Airway epithelial cell (primary cell): Measurements from ENCODE around the gene A1BG. TPM values are rescaled to one million over a fixed set of nuclear protein-coding genes. Genes with fewer than 3 reads are reported as not detected.

Source experiments
- total RNA-seq: library from RNA; depleted of rRNA; stranded (reverse); fragments of >200 nt; gene quantifications from 2 replicates; pipeline ENCODE4 v1.2.3, GENCODE V29; 2015

A1BG gene, protein sequence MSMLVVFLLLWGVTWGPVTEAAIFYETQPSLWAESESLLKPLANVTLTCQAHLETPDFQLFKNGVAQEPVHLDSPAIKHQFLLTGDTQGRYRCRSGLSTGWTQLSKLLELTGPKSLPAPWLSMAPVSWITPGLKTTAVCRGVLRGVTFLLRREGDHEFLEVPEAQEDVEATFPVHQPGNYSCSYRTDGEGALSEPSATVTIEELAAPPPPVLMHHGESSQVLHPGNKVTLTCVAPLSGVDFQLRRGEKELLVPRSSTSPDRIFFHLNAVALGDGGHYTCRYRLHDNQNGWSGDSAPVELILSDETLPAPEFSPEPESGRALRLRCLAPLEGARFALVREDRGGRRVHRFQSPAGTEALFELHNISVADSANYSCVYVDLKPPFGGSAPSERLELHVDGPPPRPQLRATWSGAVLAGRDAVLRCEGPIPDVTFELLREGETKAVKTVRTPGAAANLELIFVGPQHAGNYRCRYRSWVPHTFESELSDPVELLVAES
- total RNA-seq, result 10.2 and 28.2 TPM in 2 replicates

DNA sequence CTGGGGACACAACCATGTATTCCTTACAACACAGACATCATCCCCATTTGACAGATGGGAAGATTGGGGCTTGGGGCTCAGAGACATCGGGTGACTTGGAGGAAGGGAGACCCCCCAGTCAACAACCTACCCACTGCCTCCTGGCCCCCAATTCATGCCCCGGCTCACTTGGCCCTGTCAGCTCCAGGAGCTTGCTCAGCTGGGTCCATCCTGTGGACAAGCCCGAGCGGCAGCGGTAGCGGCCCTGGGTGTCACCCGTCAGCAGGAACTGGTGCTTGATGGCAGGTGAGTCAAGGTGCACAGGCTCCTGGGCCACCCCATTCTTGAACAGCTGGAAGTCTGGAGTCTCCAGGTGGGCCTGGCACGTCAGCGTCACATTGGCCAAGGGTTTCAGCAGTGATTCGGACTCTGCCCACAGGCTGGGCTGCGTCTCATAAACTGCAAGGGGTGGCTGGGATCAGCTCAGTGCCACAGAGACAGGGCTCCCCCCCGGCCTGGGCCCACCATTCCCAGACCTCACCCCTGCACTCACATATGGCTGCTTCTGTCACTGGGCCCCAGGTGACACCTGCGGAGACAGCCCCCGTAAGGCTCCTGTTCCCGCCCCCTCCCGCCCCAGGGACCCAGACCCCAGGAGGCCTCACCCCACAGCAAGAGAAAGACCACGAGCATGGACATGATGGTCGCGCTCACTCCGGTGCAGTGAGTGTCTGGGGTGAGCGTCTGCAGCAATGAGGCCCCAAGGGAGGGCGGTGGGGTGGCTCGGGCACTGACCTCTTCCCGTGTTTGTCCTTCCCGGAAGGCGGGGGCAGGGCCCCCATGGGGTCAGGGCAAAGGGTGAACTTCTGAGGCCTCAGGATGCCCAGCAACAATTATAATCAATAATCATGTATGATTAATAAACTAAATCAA, at the start of gene A1BG:
A1BG (minus strand) TSS at position 733 of the 912 bp plus-strand sequence; CDS start at position 678, 55 bp downstream.

GRCh38 chr19:58395220-58395978, 42.1 kb upstream of the A1BG start, which contains the start of gene RNF225:
RNF225 (plus strand) TSS chr19:58395656; CDS start chr19:58396090, 434 bp downstream.

GRCh38 chr19:58386576-58387337, 33.5 kb upstream of the A1BG start, which contains the start of gene RPS5:
RPS5 (plus strand) TSS chr19:58387269; CDS start chr19:58388138, 869 bp downstream.

DNA sequence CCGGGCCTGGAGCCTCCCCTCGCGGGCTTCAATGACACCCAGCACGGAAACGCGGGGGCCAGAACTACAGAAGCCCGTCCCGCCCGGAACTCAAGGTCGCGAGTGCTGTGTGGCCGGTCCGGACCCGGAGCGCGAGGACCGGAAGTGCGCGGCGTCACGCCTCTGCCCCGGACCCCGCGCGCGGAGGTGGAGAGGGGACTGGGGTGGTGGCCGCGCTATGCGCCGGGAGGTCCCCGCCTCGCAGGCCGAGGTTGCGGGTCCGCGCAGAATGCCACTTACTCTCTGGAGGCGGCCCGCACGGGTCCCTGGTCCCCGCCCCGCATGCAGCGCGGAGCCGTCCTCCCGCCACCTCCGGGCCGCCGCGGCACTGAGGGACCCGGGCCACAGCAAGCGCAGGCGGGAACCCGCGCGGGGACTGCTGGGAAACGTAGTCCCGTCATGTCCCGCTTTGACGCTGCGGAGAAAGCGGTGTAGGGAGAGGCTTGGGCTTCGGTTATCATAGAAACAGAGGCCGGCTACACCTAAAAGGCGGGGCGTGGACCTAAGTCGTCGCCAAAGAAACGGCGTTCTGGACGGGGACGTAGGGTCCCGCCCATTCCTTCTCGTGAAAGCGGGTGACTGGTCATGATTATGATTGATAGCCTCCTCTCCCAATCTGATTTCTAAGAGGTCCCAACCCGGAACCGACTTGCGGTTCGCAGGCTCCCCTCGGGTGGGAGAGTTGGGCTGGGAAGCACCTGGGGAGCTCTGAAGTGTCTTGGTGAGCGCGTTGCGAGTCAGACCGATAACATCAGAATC, 27.6 kb upstream of the A1BG start, which contains the start of gene ZNF837:
ZNF837 (minus strand) TSS at position 369 of the 798 bp plus-strand sequence. CDS start 11,698 bp downstream, outside the sequence.

DNA sequence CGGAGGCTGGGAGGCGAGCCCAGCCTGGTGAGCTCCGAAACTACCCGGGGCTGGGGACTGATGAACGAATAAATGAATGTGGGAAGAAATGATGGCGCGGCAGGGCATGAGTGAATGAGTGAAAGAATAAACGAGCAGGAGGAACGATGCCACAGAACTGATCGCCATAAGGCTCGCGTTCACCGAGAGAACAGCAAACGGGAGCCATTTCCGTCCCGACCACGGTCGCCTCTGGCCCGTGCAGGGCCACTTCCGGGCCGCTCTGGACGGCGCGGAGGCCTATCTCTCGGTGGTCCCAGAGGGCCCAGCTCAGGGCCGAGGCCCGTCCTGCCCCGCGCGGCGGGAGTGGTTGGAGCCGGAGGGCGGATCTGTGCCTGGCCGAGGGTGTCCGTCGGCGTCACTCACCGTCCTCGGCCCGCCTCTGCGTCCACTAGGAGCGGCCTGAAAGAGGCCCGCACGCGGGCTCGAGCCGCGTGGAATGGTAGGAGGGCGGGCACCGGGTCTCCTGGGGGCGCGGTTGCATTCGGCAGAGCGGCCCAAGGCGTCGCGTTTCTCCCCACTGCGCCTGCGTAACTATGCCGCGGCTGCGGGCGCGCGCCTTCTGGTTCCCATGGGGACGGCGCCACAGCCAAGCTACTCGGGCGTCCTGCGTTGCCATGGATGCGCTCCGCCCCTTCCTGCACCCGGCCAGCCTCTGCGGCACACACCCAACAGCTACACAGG, 9.1 kb upstream of the A1BG start, which contains the start of gene ZNF497:
ZNF497 (minus strand) TSS at position 480 of the 723 bp plus-strand sequence. CDS start 5,116 bp downstream, outside the sequence.

GRCh38 chr19:58326914-58327726, 26.2 kb downstream of the A1BG start, which contains the start of gene ZSCAN22:
ZSCAN22 (plus strand) TSS chr19:58326994; CDS start chr19:58334803, 7,809 bp downstream.

GRCh38 chr19:58305065-58305931, 48.0 kb downstream of the A1BG start, which contains the start of gene ERVK3-1:
ERVK3-1 (plus strand) TSS chr19:58305377; CDS start chr19:58312169, 6,792 bp downstream.

Other genes with a start within 250 kb of the A1BG start
- gene ZNF329, start 202.7 kb downstream of the A1BG start, total RNA-seq, result 5.2 and 5.3 TPM in 2 replicates
- gene ZNF274, start 170.4 kb downstream of the A1BG start, total RNA-seq, result 16.3 and 23.1 TPM in 2 replicates
- 40.3 and 54.7 TPM in 2 replicates for gene ZNF544, start 124.6 kb downstream of the A1BG start, total RNA-seq
- gene ZNF8, start 74.5 kb downstream of the A1BG start, total RNA-seq, result 3.3 and 5.2 TPM in 2 replicates
- 17.9 and 30.4 TPM in 2 replicates for gene ERVK3-1, start 48.1 kb downstream of the A1BG start, total RNA-seq
- 1.9 and 2.3 TPM in 2 replicates for gene ZSCAN22, start 26.5 kb downstream of the A1BG start, total RNA-seq
- 0.65 and 0.78 TPM in 2 replicates for gene ZNF497, start 9.3 kb upstream of the A1BG start, total RNA-seq
- 2.9 and 3.1 TPM in 2 replicates for gene ZNF837, start 27.5 kb upstream of the A1BG start, total RNA-seq
- gene RPS5, start 33.8 kb upstream of the A1BG start, total RNA-seq, result 2,475 and 2,576 TPM in 2 replicates
- 3.8 and 4.2 TPM in 2 replicates for gene RNF225, start 42.2 kb upstream of the A1BG start, total RNA-seq
- gene ZNF584, start 55.2 kb upstream of the A1BG start, total RNA-seq, result 7.0 and 13.4 TPM in 2 replicates
- gene ZNF132, start 86.7 kb upstream of the A1BG start, total RNA-seq, result 2.8 and 3.3 TPM in 2 replicates
- gene ZNF324B, start 98.1 kb upstream of the A1BG start, total RNA-seq, result 5.4 and 9.4 TPM in 2 replicates
- 15.4 and 16.2 TPM in 2 replicates for gene ZNF324, start 113.6 kb upstream of the A1BG start, total RNA-seq
- gene ZNF446, start 122.9 kb upstream of the A1BG start, total RNA-seq, result 9.1 and 12.2 TPM in 2 replicates
- gene SLC27A5, start 158.5 kb upstream of the A1BG start, total RNA-seq, result 22.4 and 26.7 TPM in 2 replicates
- 16.3 and 20.7 TPM in 2 replicates for gene ZBTB45, start 166.3 kb upstream of the A1BG start, total RNA-seq
- 425 and 465 TPM in 2 replicates for gene TRIM28, start 190.6 kb upstream of the A1BG start, total RNA-seq
- gene CHMP2A, start 201.6 kb upstream of the A1BG start, total RNA-seq, result 132 and 155 TPM in 2 replicates
- 41.6 and 48.6 TPM in 2 replicates for gene UBE2M, start 205.1 kb upstream of the A1BG start, total RNA-seq
- gene MZF1, start 219.8 kb upstream of the A1BG start, total RNA-seq, result 7.5 and 9.3 TPM in 2 replicates